Thyroid gland (tissue), 4 donors: Measurements from ENCODE around the gene GTF2F2. TPM values are rescaled to one million over a fixed set of nuclear protein-coding genes. Genes with fewer than 3 reads are reported as not detected.
A peak's percentile ranks its signal among the peaks of the same experiment; 100 is the strongest.

Source experiments
- DNase-seq, 2 donors: peaks; one replicate each; pipeline ENCODE4 v3.0.0-alpha.2; 2019
- H3K27ac ChIP-seq, 3 donors: fragments of 200-600 bp; sonication (generic); 1 replicate in 2 of 3; 2 replicates in 1 of 3; pipeline ENCODE4 v1.5.1; 2016 to 2019; ENCODE audit warnings: mild to moderate bottlenecking in 1 of 3, moderate library complexity in 1 of 3
- H3K27me3 ChIP-seq: fragments of 200-600 bp; sonication (generic); one replicate; pipeline ENCODE4 v1.5.1; 2019
- H3K36me3 ChIP-seq, 2 donors: fragments of 200-600 bp; sonication (generic); one replicate each; pipeline ENCODE4 v1.5.1; 2016 to 2019
- H3K4me1 ChIP-seq, 2 donors: fragments of 200-600 bp; sonication (generic); one replicate each; pipeline ENCODE4 v1.5.1; 2017 to 2019
- H3K4me3 ChIP-seq, 3 donors: fragments of 200-600 bp; sonication (generic); replicated peaks in 1 of 3; 1 replicate in 2 of 3; 2 replicates in 1 of 3; pipeline ENCODE4 v1.5.1; 2016; ENCODE audit warnings: mild to moderate bottlenecking in 1 of 3
- H3K9me3 ChIP-seq: fragments of 200-600 bp; sonication (generic); one replicate; pipeline ENCODE4 v1.5.1; 2017
- CTCF ChIP-seq, 6 experiments: fragments of 200-600 bp in 3 of 6; fragments of 450-650 bp in 3 of 6; sonication (generic) in 3 of 6; IDR thresholded peaks; one replicate each; pipeline ENCODE4 v1.5.1; 2016 to 2019; ENCODE audit warnings: antibody characterized with exemption in 6 of 6, mild to moderate bottlenecking in 2 of 6, inconsistent platforms in 1 of 6, moderate library complexity in 1 of 6
- POLR2A ChIP-seq, 2 donors: fragments of 450-650 bp; IDR thresholded peaks; one replicate each; pipeline ENCODE4 v1.6.1; 2017; ENCODE audit warnings: antibody characterized with exemption in 2 of 2, mild to moderate bottlenecking in 2 of 2, moderate library complexity in 1 of 2
- WGBS, 2 donors: methylation state at CpG; one replicate each; pipeline ENCODE4 v1.1.5; 2017; 5-methylcytosine and 5-hydroxymethylcytosine counted together
- intact Hi-C: fragments of 100-400 bp; cut with DNase I; formaldehyde crosslinking; loops from one replicate; pipeline ENCODE4 v1.15.1; 2023
- total RNA-seq, 4 donors: library from RNA; depleted of rRNA; stranded (reverse); fragments of >200 nt; gene quantifications; one replicate each; pipeline ENCODE4 v1.2.3, GENCODE V29; 2016

The GTF2F2 gene
- total RNA-seq, 4 donors from 2014 or later: 15.3 to 22.7 (median 19.6) TPM

GRCh38 chr13:45199711-45200110, 79.4 kb downstream of the GTF2F2 start:
- no peaks in the 10 kb centered on the region for H3K9me3 ChIP-seq
- no peaks in the 10 kb centered on the region for H3K27me3 ChIP-seq
- no peak for DNase-seq
- 93 to 95% methylated on average over 4 of the region's 4 CpGs for whole genome bisulfite sequencing, 2 donors
- no peaks in the 10 kb centered on the region for H3K36me3 ChIP-seq
- no peak overlapping the region for H3K27ac ChIP-seq
- H3K4me3 ChIP-seq: no peak overlapping the region
- intact Hi-C loops: no loop called here
- TF ChIP-seq CTCF (IDR thresholded peaks at IDR 0.05): no peak
- no peak for TF ChIP-seq POLR2A (IDR thresholded peaks at IDR 0.05)
- H3K4me1 ChIP-seq: peaks cover 13 to 17% of the 10 kb centered on the region in 2 donors

- 82 to 85% methylated on average over 2 of the region's 2 CpGs for WGBS, 2 donors
- Histone ChIP-seq H3K27me3 (no peaks in the 10 kb centered on the region), H3K36me3 (no peaks in the 10 kb centered on the region), H3K27ac (no peak within 1 kb of the TSS), H3K9me3 (no peaks in the 10 kb centered on the region), H3K4me3 (no peak within 1 kb of the TSS), H3K4me1 (peaks cover 6 to 12% of the 10 kb centered on the region in 2 donors)
- TF ChIP-seq POLR2A (IDR thresholded peaks at IDR 0.05): no peak
- no peak for TF ChIP-seq CTCF (IDR thresholded peaks at IDR 0.05)
- intact Hi-C loops: no loop called here
- no peak for DNase-seq
Observed at GRCh38 chr13:45200701-45201232, 80.5 kb downstream of the GTF2F2 start, which contains the start of gene KCTD4. Gene KCTD4, minus strand, starts transcription at chr13:45201045. Its CDS starts 6,478 bp downstream, at chr13:45194567.

GRCh38 chr13:45205124-45205523, 84.8 kb downstream of the GTF2F2 start:
- Histone ChIP-seq H3K27ac (no peak overlapping the region), H3K4me1 (peaks cover 21 to 32% of the 10 kb centered on the region in 2 donors), H3K27me3 (no peaks in the 10 kb centered on the region), H3K4me3 (no peak overlapping the region), H3K36me3 (no peaks in the 10 kb centered on the region), H3K9me3 (no peaks in the 10 kb centered on the region)
- no peak for TF ChIP-seq POLR2A (IDR thresholded peaks at IDR 0.05)
- TF ChIP-seq CTCF (IDR thresholded peaks at IDR 0.05): no peak
- intact Hi-C loops: no loop called here
- 87 to 91% methylated on average over 5 of the region's 5 CpGs for WGBS, 2 donors
- DNase-seq: no peak

GRCh38 chr13:45206340-45206739, 86.0 kb downstream of the GTF2F2 start:
- H3K4me3 ChIP-seq: no peak overlapping the region
- TF ChIP-seq POLR2A (IDR thresholded peaks at IDR 0.05) (no peak), CTCF (IDR thresholded peaks at IDR 0.05) (no peak)
- H3K27ac ChIP-seq: peak overlapping the region; percentile 54 to 78 (median 64)
- H3K36me3 ChIP-seq: no peaks in the 10 kb centered on the region
- H3K27me3 ChIP-seq: no peaks in the 10 kb centered on the region
- DNase-seq: no peak
- intact Hi-C loops: no loop called here
- no peaks in the 10 kb centered on the region for H3K9me3 ChIP-seq
- H3K4me1 ChIP-seq: peaks cover 21 to 32% of the 10 kb centered on the region in 2 donors

GRCh38 chr13:45207319-45207718, 87.0 kb downstream of the GTF2F2 start:
- 72 to 74% methylated on average over 4 of the region's 4 CpGs for WGBS, 2 donors
- Histone ChIP-seq H3K27ac (peak overlapping the region; percentile 54 to 78 (median 64)), H3K4me1 (peaks cover 21 to 32% of the 10 kb centered on the region in 2 donors), H3K27me3 (no peaks in the 10 kb centered on the region), H3K9me3 (no peaks in the 10 kb centered on the region), H3K4me3 (no peak overlapping the region), H3K36me3 (no peaks in the 10 kb centered on the region)
- no peak for TF ChIP-seq CTCF (IDR thresholded peaks at IDR 0.05)
- TF ChIP-seq POLR2A (IDR thresholded peaks at IDR 0.05): no peak
- no peak for DNase-seq
- intact Hi-C loops: no loop called here
